Natural killer cell (primary cell): ENCODE results near the gene TCERG1L. TPM values are rescaled to one million over a fixed set of nuclear protein-coding genes. Genes with fewer than 3 reads are reported as not detected.
A peak's percentile ranks its signal among the peaks of the same experiment; 100 is the strongest.

Experiments
- ATAC-seq, 3 donors: fragments of 150-1000 bp in 2 of 3; fragments of 200-7000 bp in 1 of 3; cut with Tn5 transposase; 1 replicate in 1 of 3; 2 replicates in 2 of 3; pipeline ENCODE4 v1.10.0; 2021; ENCODE audit warnings: mild to moderate bottlenecking in 2 of 3, moderate library complexity in 2 of 3
- DNase-seq, 2 donors: peaks; one replicate each; pipeline versions ENCODE4 v3.0.0 to v3.0.0-alpha.2; 2013 to 2021; ENCODE audit warnings: mixed read lengths in 1 of 2
- H3K27ac ChIP-seq: one replicate; pipeline ENCODE4 v1.5.1; 2013; ENCODE audit warnings: mild to moderate bottlenecking, low read length
- H3K27me3 ChIP-seq: one replicate; pipeline ENCODE4 v1.6.1; 2013; ENCODE audit warnings: low read length; ENCODE audit not compliant: control insufficient read depth, insufficient read depth
- H3K36me3 ChIP-seq: one replicate; pipeline ENCODE4 v1.6.1; 2013; ENCODE audit warnings: low read length; ENCODE audit not compliant: control insufficient read depth, insufficient read depth
- H3K4me1 ChIP-seq: one replicate; pipeline ENCODE4 v1.6.1; 2013; ENCODE audit warnings: low read length; ENCODE audit not compliant: control insufficient read depth, insufficient read depth
- H3K4me3 ChIP-seq: one replicate; pipeline ENCODE4 v1.5.1; 2013; ENCODE audit warnings: low read length
- H3K9me3 ChIP-seq: one replicate; pipeline ENCODE4 v1.6.1; 2013; ENCODE audit warnings: low read length; ENCODE audit not compliant: control insufficient read depth, insufficient read depth
- H3K27ac Mint-ChIP-seq, 2 donors: one replicate each; pipeline ENCODE4 v1.8.0; 2022; ENCODE audit warnings: mild to moderate bottlenecking in 2 of 2, mixed read lengths in 2 of 2, moderate library complexity in 1 of 2
- H3K27me3 Mint-ChIP-seq, 2 donors: one replicate each; pipeline ENCODE4 v1.8.0; 2022; ENCODE audit warnings: low read depth in 2 of 2, mixed read lengths in 2 of 2
- H3K36me3 Mint-ChIP-seq: one replicate; pipeline ENCODE4 v1.8.0; 2022; ENCODE audit warnings: mixed read lengths
- H3K4me1 Mint-ChIP-seq, 2 donors: one replicate each; pipeline ENCODE4 v1.8.0; 2022; ENCODE audit warnings: mixed read lengths in 2 of 2
- H3K4me3 Mint-ChIP-seq: one replicate; pipeline ENCODE4 v1.8.0; 2022; ENCODE audit warnings: mild to moderate bottlenecking, moderate library complexity, mixed read lengths
- H3K9me3 Mint-ChIP-seq, 2 donors: one replicate each; pipeline ENCODE4 v1.8.0; 2022; ENCODE audit warnings: mixed read lengths in 2 of 2
- CTCF ChIP-seq: fragments of 200-600 bp; IDR thresholded peaks from one replicate; pipeline ENCODE4 v1.8.0; 2022; ENCODE audit warnings: antibody characterized with exemption
- WGBS: methylation state at CpG from one replicate; pipeline ENCODE4 v1.1.7; 2013; ENCODE audit warnings: missing lambda C conversion rate; ENCODE audit not compliant: insufficient coverage; 5-methylcytosine and 5-hydroxymethylcytosine counted together
- intact Hi-C: fragments of 100-400 bp; cut with micrococcal nuclease; formaldehyde crosslinking; loops from one replicate; pipeline ENCODE4 v1.14.2; 2022
- total RNA-seq, 4 donors: library from RNA; stranded (reverse); fragments of 120-200 nt in 1 of 4; gene quantifications; one replicate each; pipeline versions ENCODE4 v1.2.3 to v1.2.4, GENCODE V29; 2013 to 2022

Gene TCERG1L
- total RNA-seq, 3 donors from 2014 or later (not counting 1 experiment from before 2014, with no cell fraction given): 0.48 TPM; not detected in 2

GRCh38 chr10:131074682-131075081, 236.8 kb downstream of the TCERG1L start:
- intact Hi-C loops: no loop called here
- no peak for DNase-seq
- Mint-ChIP-seq H3K9me3 (no peaks in the 10 kb centered on the region), H3K27me3 (no peaks in the 10 kb centered on the region), H3K4me3 (no peak overlapping the region), H3K4me1 (no peaks in the 10 kb centered on the region), H3K27ac (no peak overlapping the region), H3K36me3 (no peaks in the 10 kb centered on the region)
- 84% methylated on average over 8 of the region's 8 CpGs for WGBS
- TF ChIP-seq CTCF: no peak
- H3K4me1 ChIP-seq: no peaks in the 10 kb centered on the region
- no peaks in the 10 kb centered on the region for H3K27me3 ChIP-seq
- no peak for ATAC-seq
- H3K9me3 ChIP-seq: no peaks in the 10 kb centered on the region
- H3K36me3 ChIP-seq: no peaks in the 10 kb centered on the region
- H3K27ac ChIP-seq: no peak overlapping the region
- no peak overlapping the region for H3K4me3 ChIP-seq

DNA sequence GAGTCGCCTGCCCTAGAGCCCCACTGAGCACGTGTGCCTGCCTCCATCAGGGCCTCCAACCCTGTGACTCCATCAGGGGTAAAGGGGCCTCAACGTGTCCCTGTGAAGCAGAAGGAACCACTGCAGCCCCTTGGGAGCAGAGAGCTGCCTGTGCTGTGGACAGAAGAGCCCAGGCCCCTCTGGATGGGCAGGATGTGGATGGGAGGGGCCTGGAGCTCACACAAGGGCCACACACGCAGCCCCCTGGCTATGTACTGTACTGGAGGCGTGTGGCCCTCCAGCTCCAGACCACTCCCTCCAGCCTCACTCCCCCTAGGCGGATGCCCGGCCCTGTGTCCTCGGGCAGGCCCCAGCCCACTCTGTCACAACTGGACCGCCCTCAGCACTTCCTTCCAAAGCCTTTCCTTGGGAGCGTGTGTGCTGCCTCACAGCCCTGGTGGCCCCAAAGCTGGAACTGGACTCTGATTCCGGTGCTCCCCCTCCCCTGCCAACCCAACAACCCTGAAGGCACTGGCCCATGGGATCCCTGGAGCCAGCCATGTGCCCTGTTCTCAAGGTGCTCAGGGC, 238.0 kb downstream of the TCERG1L start:
- TF ChIP-seq CTCF: no peak
- Histone ChIP-seq H3K27me3 (no peaks in the 10 kb centered on the region), H3K27ac (no peak overlapping the region), H3K36me3 (no peaks in the 10 kb centered on the region), H3K4me1 (no peaks in the 10 kb centered on the region), H3K4me3 (no peak overlapping the region), H3K9me3 (no peaks in the 10 kb centered on the region)
- H3K36me3 Mint-ChIP-seq: no peaks in the 10 kb centered on the region
- H3K4me3 Mint-ChIP-seq: no peak overlapping the region
- DNase-seq: no peak
- intact Hi-C loops: no loop called here
- H3K27ac Mint-ChIP-seq: no peak overlapping the region
- ATAC-seq: no peak
- 87% methylated on average over 11 of the region's 11 CpGs for WGBS
- H3K27me3 Mint-ChIP-seq: no peaks in the 10 kb centered on the region
- H3K9me3 Mint-ChIP-seq: no peaks in the 10 kb centered on the region
- no peaks in the 10 kb centered on the region for H3K4me1 Mint-ChIP-seq

GRCh38 chr10:131072651-131073468, 238.7 kb downstream of the TCERG1L start:
- Histone ChIP-seq H3K9me3 (no peaks in the 10 kb centered on the region), H3K4me3 (no peak overlapping the region), H3K36me3 (no peaks in the 10 kb centered on the region), H3K27ac (no peak overlapping the region), H3K4me1 (no peaks in the 10 kb centered on the region), H3K27me3 (no peaks in the 10 kb centered on the region)
- DNase-seq (no peak), ATAC-seq (peak in 1 of 3 donors; percentile 25)
- no peaks in the 10 kb centered on the region for H3K36me3 Mint-ChIP-seq
- no peaks in the 10 kb centered on the region for H3K4me1 Mint-ChIP-seq
- intact Hi-C loops: no loop called here
- TF ChIP-seq CTCF: no peak
- no peak overlapping the region for H3K4me3 Mint-ChIP-seq
- H3K27me3 Mint-ChIP-seq: no peaks in the 10 kb centered on the region
- WGBS: 95% methylated on average over 13 of the region's 13 CpGs
- H3K9me3 Mint-ChIP-seq: no peaks in the 10 kb centered on the region
- H3K27ac Mint-ChIP-seq: no peak overlapping the region
